CD8-positive, alpha-beta memory T cell (primary cell): ENCODE results near the gene RRH. TPM values are rescaled to one million over a fixed set of nuclear protein-coding genes. Genes with fewer than 3 reads are reported as not detected.
"Not testable (repeated sequence)": the region's sequence is repeated elsewhere in the genome, so short reads cannot be mapped to it uniquely, and the experiment has no call there.

Source experiments
- CTCF ChIA-PET: fragments of 350-600 bp; sonication (Branson Sonifier 250); formaldehyde crosslinking; loops from one replicate; lab custom pipeline; 2021; ENCODE audit warnings: antibody characterized with exemption; lab: Charles Lee
- POLR2A ChIA-PET: fragments of 350-600 bp; sonication (Branson Sonifier 250); formaldehyde crosslinking; loops from one replicate; lab custom pipeline; 2021; ENCODE audit warnings: antibody characterized with exemption; lab: Charles Lee
- DNase-seq, 5 donors: peaks; one replicate each; pipeline versions ENCODE4 v3.0.0 to v3.0.0-alpha.2; 2020 to 2022; ENCODE audit warnings: mixed read lengths in 1 of 5
- H3K27ac ChIP-seq: one replicate; pipeline ENCODE4 v1.7.0; 2013; ENCODE audit warnings: low read depth, mild to moderate bottlenecking, low read length, moderate library complexity
- H3K27me3 ChIP-seq: 2 replicates; pipeline ENCODE4 v1.7.0; 2013; ENCODE audit warnings: low read length, mild to moderate bottlenecking; ENCODE audit not compliant: insufficient read depth, poor library complexity, severe bottlenecking
- H3K36me3 ChIP-seq: 2 replicates; pipeline ENCODE4 v1.7.0; 2013; ENCODE audit warnings: mild to moderate bottlenecking, low read length, moderate library complexity; ENCODE audit not compliant: insufficient read depth
- H3K4me1 ChIP-seq: 2 replicates; pipeline ENCODE4 v1.7.0; 2013; ENCODE audit warnings: mild to moderate bottlenecking, low read length, moderate library complexity; ENCODE audit not compliant: insufficient read depth
- H3K4me3 ChIP-seq: 2 replicates; pipeline ENCODE4 v1.7.0; 2013; ENCODE audit warnings: mild to moderate bottlenecking, low read length
- H3K9me3 ChIP-seq: 2 replicates; pipeline ENCODE4 v1.7.0; 2013; ENCODE audit warnings: mild to moderate bottlenecking, low read length
- H3K27ac Mint-ChIP-seq, 8 donors: one replicate each; pipeline ENCODE4 v1.8.0; 2020 to 2021; ENCODE audit warnings: mixed read lengths in 8 of 8, mild to moderate bottlenecking in 6 of 8, inconsistent platforms in 3 of 8, moderate library complexity in 3 of 8
- H3K27me3 Mint-ChIP-seq, 2 donors: one replicate each; pipeline ENCODE4 v1.8.0; 2020 to 2021; ENCODE audit warnings: mixed read lengths in 2 of 2, mild to moderate bottlenecking in 1 of 2, moderate library complexity in 1 of 2
- H3K36me3 Mint-ChIP-seq, 3 donors: one replicate each; pipeline ENCODE4 v1.8.0; 2020 to 2021; ENCODE audit warnings: mixed read lengths in 3 of 3, inconsistent platforms in 1 of 3, mild to moderate bottlenecking in 1 of 3
- H3K4me1 Mint-ChIP-seq, 3 donors: one replicate each; pipeline ENCODE4 v1.8.0; 2020 to 2021; ENCODE audit warnings: mixed read lengths in 3 of 3, inconsistent platforms in 1 of 3, mild to moderate bottlenecking in 1 of 3
- H3K4me3 Mint-ChIP-seq, 7 donors: one replicate each; pipeline ENCODE4 v1.8.0; 2020 to 2021; ENCODE audit warnings: mixed read lengths in 7 of 7, mild to moderate bottlenecking in 6 of 7, moderate library complexity in 4 of 7, inconsistent platforms in 2 of 7
- H3K9me3 Mint-ChIP-seq, 5 donors: one replicate each; pipeline ENCODE4 v1.8.0; 2020 to 2022; ENCODE audit warnings: mixed read lengths in 5 of 5, mild to moderate bottlenecking in 3 of 5, moderate library complexity in 2 of 5, inconsistent platforms in 1 of 5
- polyA plus RNA-seq: library from polyadenylated mRNA; unstranded; fragments of 300-500 nt; fragmentation: Illumina TruSeq; gene quantifications from one replicate; pipeline ENCODE4 v1.2.3, GENCODE V29; 2021
- total RNA-seq, 2 experiments: library from RNA; stranded (reverse); gene quantifications; one replicate each; pipeline ENCODE4 v1.2.3, GENCODE V29; 2021

The RRH gene
- under 1 TPM; 0.16 to 0.44 TPM for total RNA-seq
- polyA plus RNA-seq: not detected

- H3K9me3 Mint-ChIP-seq: no peaks in the 10 kb centered on the region
- peaks cover 0 to 4% (median 0%) of the 10 kb centered on the region in 3 donors for H3K4me1 Mint-ChIP-seq
- no peaks in the 10 kb centered on the region for H3K27me3 Mint-ChIP-seq
- H3K9me3 ChIP-seq: no peaks in the 10 kb centered on the region
- H3K27me3 ChIP-seq: no peaks in the 10 kb centered on the region
- H3K27ac Mint-ChIP-seq: no peak within 1 kb of the TSS
- ChIA-PET CTCF (interaction anchor here (1.1 to 1.8 kb wide), 2 partner anchors 125 to 394 kb away, joined by 3 to 8 read pairs; partner anchors contain the start of gene SEC24B), POLR2A (no interaction called here)
- H3K4me1 ChIP-seq: no peaks in the 10 kb centered on the region
- H3K4me3 Mint-ChIP-seq: no peak within 1 kb of the TSS
- peaks cover 0 to 28% (median 7%) of the 10 kb centered on the region in 3 donors for H3K36me3 Mint-ChIP-seq
- peaks cover 11% of the 10 kb centered on the region for H3K36me3 ChIP-seq
- no peak within 1 kb of the TSS for H3K4me3 ChIP-seq
- no peak for DNase-seq
- H3K27ac ChIP-seq: no peak within 1 kb of the TSS
These were observed at the start of gene RRH for GRCh38 chr4:109827672-109828071. RRH (plus strand) TSS chr4:109827972; CDS start chr4:109828028, 56 bp downstream.

GRCh38 chr4:109782092-109782491 lies 45.7 kb upstream of the RRH start:
- H3K27ac Mint-ChIP-seq, H3K9me3 ChIP-seq, H3K36me3 Mint-ChIP-seq, CTCF ChIA-PET, DNase-seq, POLR2A ChIA-PET, H3K36me3 ChIP-seq, H3K4me3 Mint-ChIP-seq, H3K4me1 ChIP-seq, H3K9me3 Mint-ChIP-seq, H3K4me3 ChIP-seq, H3K27me3 Mint-ChIP-seq, H3K27ac ChIP-seq, H3K27me3 ChIP-seq, H3K4me1 Mint-ChIP-seq: not testable (repeated sequence)

GRCh38 chr4:109786846-109787245 lies 40.9 kb upstream of the RRH start:
- CTCF ChIA-PET: no interaction called here
- no peak for DNase-seq
- H3K4me1 Mint-ChIP-seq: no peaks in the 10 kb centered on the region
- H3K27me3 Mint-ChIP-seq: no peaks in the 10 kb centered on the region
- H3K9me3 ChIP-seq: no peaks in the 10 kb centered on the region
- no peaks in the 10 kb centered on the region for H3K36me3 ChIP-seq
- H3K27me3 ChIP-seq: no peaks in the 10 kb centered on the region
- H3K27ac Mint-ChIP-seq: no peak overlapping the region
- H3K36me3 Mint-ChIP-seq: no peaks in the 10 kb centered on the region
- no peaks in the 10 kb centered on the region for H3K9me3 Mint-ChIP-seq
- H3K4me3 Mint-ChIP-seq: no peak overlapping the region
- H3K4me3 ChIP-seq: no peak overlapping the region
- POLR2A ChIA-PET: no interaction called here
- H3K27ac ChIP-seq: no peak overlapping the region
- H3K4me1 ChIP-seq: no peaks in the 10 kb centered on the region

- Histone ChIP-seq H3K4me3 (no peak overlapping the region), H3K27ac (no peak overlapping the region), H3K9me3 (no peaks in the 10 kb centered on the region), H3K36me3 (no peaks in the 10 kb centered on the region), H3K27me3 (no peaks in the 10 kb centered on the region), H3K4me1 (no peaks in the 10 kb centered on the region)
- Mint-ChIP-seq H3K27me3 (peaks cover 0 to 3% of the 10 kb centered on the region in 2 donors), H3K4me1 (no peaks in the 10 kb centered on the region), H3K4me3 (no peak overlapping the region), H3K27ac (no peak overlapping the region), H3K36me3 (no peaks in the 10 kb centered on the region), H3K9me3 (no peaks in the 10 kb centered on the region)
- POLR2A ChIA-PET: no interaction called here
- CTCF ChIA-PET: no interaction called here
- no peak for DNase-seq
These were observed 40.0 kb upstream of the RRH start for GRCh38 chr4:109787807-109788206.

GRCh38 chr4:109795059-109795458 lies 32.7 kb upstream of the RRH start:
- no peaks in the 10 kb centered on the region for H3K36me3 ChIP-seq
- H3K4me3 Mint-ChIP-seq: no peak overlapping the region
- H3K9me3 Mint-ChIP-seq: peaks cover 15 to 23% (median 21%) of the 10 kb centered on the region in 5 donors
- H3K27me3 Mint-ChIP-seq: peaks cover 13 to 19% of the 10 kb centered on the region in 2 donors
- H3K27me3 ChIP-seq: no peaks in the 10 kb centered on the region
- H3K27ac ChIP-seq: no peak overlapping the region
- H3K9me3 ChIP-seq: peaks cover 8% of the 10 kb centered on the region
- ChIA-PET POLR2A (no interaction called here), CTCF (no interaction called here)
- no peaks in the 10 kb centered on the region for H3K4me1 Mint-ChIP-seq
- no peaks in the 10 kb centered on the region for H3K4me1 ChIP-seq
- H3K4me3 ChIP-seq: no peak overlapping the region
- no peak for DNase-seq
- peaks cover 0 to 23% (median 2%) of the 10 kb centered on the region in 3 donors for H3K36me3 Mint-ChIP-seq
- H3K27ac Mint-ChIP-seq: no peak overlapping the region

- CTCF ChIA-PET: no interaction called here
These were observed 28.9 kb upstream of the RRH start for GRCh38 chr4:109798866-109799265.

GRCh38 chr4:109801099-109801789 lies 26.5 kb upstream of the RRH start:
- Histone ChIP-seq H3K27ac (no peak overlapping the region), H3K4me1 (no peaks in the 10 kb centered on the region), H3K36me3 (no peaks in the 10 kb centered on the region), H3K4me3 (no peak overlapping the region), H3K27me3 (no peaks in the 10 kb centered on the region), H3K9me3 (no peaks in the 10 kb centered on the region)
- H3K27me3 Mint-ChIP-seq: peaks cover 7 to 12% of the 10 kb centered on the region in 2 donors
- H3K36me3 Mint-ChIP-seq: peaks cover 0 to 3% (median 0%) of the 10 kb centered on the region in 3 donors
- CTCF ChIA-PET: no interaction called here
- POLR2A ChIA-PET: no interaction called here
- DNase-seq: no peak
- H3K4me3 Mint-ChIP-seq: no peak overlapping the region
- peaks cover under 1 to 5% (median 5%) of the 10 kb centered on the region in 5 donors for H3K9me3 Mint-ChIP-seq
- H3K4me1 Mint-ChIP-seq: no peaks in the 10 kb centered on the region
- no peak overlapping the region for H3K27ac Mint-ChIP-seq

More at GRCh38 chr4:109798866-109799265, 28.9 kb upstream of the RRH start:
- Mint-ChIP-seq H3K36me3 (peaks cover 0 to 19% (median 2%) of the 10 kb centered on the region in 3 donors), H3K27ac (no peak overlapping the region), H3K4me3 (no peak overlapping the region), H3K27me3 (peaks cover 10 to 13% of the 10 kb centered on the region in 2 donors), H3K4me1 (no peaks in the 10 kb centered on the region), H3K9me3 (peaks cover 14 to 21% (median 20%) of the 10 kb centered on the region in 5 donors)
- Histone ChIP-seq H3K4me3 (no peak overlapping the region), H3K27ac (no peak overlapping the region), H3K27me3 (no peaks in the 10 kb centered on the region), H3K9me3 (peaks cover 8% of the 10 kb centered on the region), H3K4me1 (no peaks in the 10 kb centered on the region), H3K36me3 (no peaks in the 10 kb centered on the region)
- POLR2A ChIA-PET: no interaction called here
- no peak for DNase-seq

GRCh38 chr4:109801895-109802319 lies 25.9 kb upstream of the RRH start, which contains the start of gene CFI:
CFI (minus strand) TSS chr4:109801999; CDS start chr4:109801971, 28 bp downstream.
- POLR2A ChIA-PET: no interaction called here

More at GRCh38 chr4:109801895-109802319, 25.9 kb upstream of the RRH start, which contains the start of gene CFI:
- no peaks in the 10 kb centered on the region for H3K9me3 ChIP-seq
- H3K27ac ChIP-seq: no peak within 1 kb of the TSS
- no peak within 1 kb of the TSS for H3K4me3 ChIP-seq
- no peaks in the 10 kb centered on the region for H3K9me3 Mint-ChIP-seq
- no peaks in the 10 kb centered on the region for H3K4me1 Mint-ChIP-seq
- CTCF ChIA-PET: no interaction called here
- no peaks in the 10 kb centered on the region for H3K27me3 ChIP-seq
- H3K36me3 Mint-ChIP-seq: no peaks in the 10 kb centered on the region
- H3K4me1 ChIP-seq: no peaks in the 10 kb centered on the region
- DNase-seq: no peak
- H3K36me3 ChIP-seq: no peaks in the 10 kb centered on the region
- H3K27me3 Mint-ChIP-seq: peaks cover 7 to 15% of the 10 kb centered on the region in 2 donors
- no peak within 1 kb of the TSS for H3K4me3 Mint-ChIP-seq
- H3K27ac Mint-ChIP-seq: no peak within 1 kb of the TSS
